ENCODE data around the gene ITPKC. TPM values are rescaled to one million over a fixed set of nuclear protein-coding genes. Genes with fewer than 3 reads are reported as not detected.

The ITPKC gene
- total and polyA plus RNA-seq, 9 of the 15 experiments (the other 6 are each of a cell fraction or from before 2014, with no cell fraction given), result 0.08 to 9.3 (median 5.8) TPM

DNA sequence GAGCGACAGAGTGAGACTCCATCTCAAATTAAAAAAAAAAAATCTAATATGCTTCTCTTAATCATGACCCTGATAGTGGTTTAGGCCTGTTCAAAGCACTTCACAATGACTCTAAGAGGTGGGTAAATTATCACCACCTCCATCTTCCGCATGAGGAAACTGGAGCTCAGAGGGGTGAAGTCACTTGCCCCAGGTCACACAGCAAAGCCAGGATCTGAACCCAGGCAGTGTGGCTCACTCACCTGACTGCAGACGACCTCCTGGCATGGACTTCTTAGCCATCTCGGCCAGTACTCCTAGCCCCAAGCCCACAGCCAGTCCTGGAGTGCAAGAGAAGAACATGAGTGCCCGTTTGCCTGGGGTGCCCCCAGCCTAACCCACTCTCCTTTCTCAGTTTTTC is 7.1 kb upstream of the ITPKC start:
- no peaks in the 10 kb centered on the region for H3K9me1 ChIP-seq (ENCODE audit: control insufficient read depth, insufficient read depth, low read length)
- FAIRE-seq, result no peak
- no peak for DNase-seq (ENCODE audit: extremely low read depth in 1 of 4, low spot score in 3 of 4)
- CTCF ChIA-PET (ENCODE audit: low intra/inter-chr PET ratio), result no interaction called here
- TF ChIP-seq, protein P1, sequence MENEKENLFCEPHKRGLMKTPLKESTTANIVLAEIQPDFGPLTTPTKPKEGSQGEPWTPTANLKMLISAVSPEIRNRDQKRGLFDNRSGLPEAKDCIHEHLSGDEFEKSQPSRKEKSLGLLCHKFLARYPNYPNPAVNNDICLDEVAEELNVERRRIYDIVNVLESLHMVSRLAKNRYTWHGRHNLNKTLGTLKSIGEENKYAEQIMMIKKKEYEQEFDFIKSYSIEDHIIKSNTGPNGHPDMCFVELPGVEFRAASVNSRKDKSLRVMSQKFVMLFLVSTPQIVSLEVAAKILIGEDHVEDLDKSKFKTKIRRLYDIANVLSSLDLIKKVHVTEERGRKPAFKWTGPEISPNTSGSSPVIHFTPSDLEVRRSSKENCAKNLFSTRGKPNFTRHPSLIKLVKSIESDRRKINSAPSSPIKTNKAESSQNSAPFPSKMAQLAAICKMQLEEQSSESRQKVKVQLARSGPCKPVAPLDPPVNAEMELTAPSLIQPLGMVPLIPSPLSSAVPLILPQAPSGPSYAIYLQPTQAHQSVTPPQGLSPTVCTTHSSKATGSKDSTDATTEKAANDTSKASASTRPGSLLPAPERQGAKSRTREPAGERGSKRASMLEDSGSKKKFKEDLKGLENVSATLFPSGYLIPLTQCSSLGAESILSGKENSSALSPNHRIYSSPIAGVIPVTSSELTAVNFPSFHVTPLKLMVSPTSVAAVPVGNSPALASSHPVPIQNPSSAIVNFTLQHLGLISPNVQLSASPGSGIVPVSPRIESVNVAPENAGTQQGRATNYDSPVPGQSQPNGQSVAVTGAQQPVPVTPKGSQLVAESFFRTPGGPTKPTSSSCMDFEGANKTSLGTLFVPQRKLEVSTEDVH (IDR thresholded peaks at IDR 0.05; ENCODE audit: low read depth, partially characterized antibody), result no peak
- TF ChIP-seq, protein P2, sequence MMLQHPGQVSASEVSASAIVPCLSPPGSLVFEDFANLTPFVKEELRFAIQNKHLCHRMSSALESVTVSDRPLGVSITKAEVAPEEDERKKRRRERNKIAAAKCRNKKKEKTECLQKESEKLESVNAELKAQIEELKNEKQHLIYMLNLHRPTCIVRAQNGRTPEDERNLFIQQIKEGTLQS (IDR thresholded peaks at IDR 0.05), result no peak
- TF ChIP-seq, protein P2 (CRISPR knock-in tag; conservative IDR thresholded peaks at IDR 0.05), result no peak
- no peak for TF ChIP-seq ZNF780A (CRISPR knock-in tag; IDR thresholded peaks at IDR 0.05)
- peak; percentile 70 for TF ChIP-seq ZFP36 (IDR thresholded peaks at IDR 0.05; ENCODE audit: low read depth, low read length, partially characterized antibody)
- TF ChIP-seq BCOR (IDR thresholded peaks at IDR 0.05), result peak; percentile 71
- no peak for TF ChIP-seq NFE2 (IDR thresholded peaks at IDR 0.05; ENCODE audit: low read depth)
- TF ChIP-seq NFATC3 (IDR thresholded peaks at IDR 0.05), result no peak
- no peak for TF ChIP-seq RBM17 (IDR thresholded peaks at IDR 0.05; ENCODE audit: borderline replicate concordance, low read depth, low read length)
- TF ChIP-seq RBM25 (IDR thresholded peaks at IDR 0.05; ENCODE audit: low read depth, low read length, severe bottlenecking), result peak; percentile 82
- TF ChIP-seq, protein P3, sequence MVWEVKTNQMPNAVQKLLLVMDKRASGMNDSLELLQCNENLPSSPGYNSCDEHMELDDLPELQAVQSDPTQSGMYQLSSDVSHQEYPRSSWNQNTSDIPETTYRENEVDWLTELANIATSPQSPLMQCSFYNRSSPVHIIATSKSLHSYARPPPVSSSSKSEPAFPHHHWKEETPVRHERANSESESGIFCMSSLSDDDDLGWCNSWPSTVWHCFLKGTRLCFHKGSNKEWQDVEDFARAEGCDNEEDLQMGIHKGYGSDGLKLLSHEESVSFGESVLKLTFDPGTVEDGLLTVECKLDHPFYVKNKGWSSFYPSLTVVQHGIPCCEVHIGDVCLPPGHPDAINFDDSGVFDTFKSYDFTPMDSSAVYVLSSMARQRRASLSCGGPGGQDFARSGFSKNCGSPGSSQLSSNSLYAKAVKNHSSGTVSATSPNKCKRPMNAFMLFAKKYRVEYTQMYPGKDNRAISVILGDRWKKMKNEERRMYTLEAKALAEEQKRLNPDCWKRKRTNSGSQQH (CRISPR knock-in tag; IDR thresholded peaks at IDR 0.05), result no peak
- TF ChIP-seq KDM1A (IDR thresholded peaks at IDR 0.05), result 0 out of 4 replicates have a peak, but pooled peaks of 1 of the 2 experiments have one; percentile 20
- TF ChIP-seq, protein P4, sequence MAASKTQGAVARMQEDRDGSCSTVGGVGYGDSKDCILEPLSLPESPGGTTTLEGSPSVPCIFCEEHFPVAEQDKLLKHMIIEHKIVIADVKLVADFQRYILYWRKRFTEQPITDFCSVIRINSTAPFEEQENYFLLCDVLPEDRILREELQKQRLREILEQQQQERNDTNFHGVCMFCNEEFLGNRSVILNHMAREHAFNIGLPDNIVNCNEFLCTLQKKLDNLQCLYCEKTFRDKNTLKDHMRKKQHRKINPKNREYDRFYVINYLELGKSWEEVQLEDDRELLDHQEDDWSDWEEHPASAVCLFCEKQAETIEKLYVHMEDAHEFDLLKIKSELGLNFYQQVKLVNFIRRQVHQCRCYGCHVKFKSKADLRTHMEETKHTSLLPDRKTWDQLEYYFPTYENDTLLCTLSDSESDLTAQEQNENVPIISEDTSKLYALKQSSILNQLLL (CRISPR knock-in tag; IDR thresholded peaks at IDR 0.05; ENCODE audit: borderline replicate concordance), result no peak
- no peak overlapping the region for H3K9ac ChIP-seq (ENCODE audit: insufficient read depth in 1 of 2, low read depth in 2 of 2, low read length in 2 of 2)
- no peaks in the 10 kb centered on the region for H3K9me3 ChIP-seq (replicated peaks; ENCODE audit: control insufficient read depth, insufficient read depth, low read depth, low read length)
- BruUV-seq (replicated peaks), result no TSS peak
- WGBS (ENCODE audit: insufficient coverage, low coverage, missing lambda C conversion rate), result 74% methylated on average over 4 of the region's 5 CpGs
- in situ Hi-C loops (cut with MboI) (no loop called here), intact Hi-C loops (cut with micrococcal nuclease) (no loop called here)
- peaks cover 6 to 15% of the 10 kb centered on the region in 2 experiments for H3K4me1 ChIP-seq (replicated peaks in 1 of 2; ENCODE audit: control insufficient read depth in 2 of 2, insufficient read depth in 2 of 2, low read length in 2 of 2)
- POLR2A ChIA-PET, result no interaction called here
- peaks cover 4% of the 10 kb centered on the region; the same call in 2 of the 3 replicates for H3K79me2 ChIP-seq (ENCODE audit: control insufficient read depth, insufficient read depth, low read length)
- no peak overlapping the region for H3K27ac ChIP-seq (ENCODE audit: extremely low read depth, low read depth, low read length)
- H3K4me2 ChIP-seq (ENCODE audit: insufficient read depth, low read length), result no peak overlapping the region
- no peak for ATAC-seq
- no peak overlapping the region for H2AFZ ChIP-seq (ENCODE audit: low read depth, low read length)
- no peak overlapping the region for H3K4me3 ChIP-seq
- H3K27me3 ChIP-seq (ENCODE audit: control insufficient read depth in 2 of 2, insufficient read depth in 2 of 2, low read length in 2 of 2), result no peaks in the 10 kb centered on the region
- peaks cover 39% of the 10 kb centered on the region; the same call in 2 of the 3 replicates for H3K36me3 ChIP-seq (ENCODE audit: control insufficient read depth, insufficient read depth, low read length)
- no peaks in the 10 kb centered on the region for H4K20me1 ChIP-seq (replicated peaks; ENCODE audit: control insufficient read depth, insufficient read depth, low read length)
